ENCODE measurements around the gene KCNE1.
"Not testable (repeated sequence)": the region's sequence is repeated elsewhere in the genome, so short reads cannot be mapped to it uniquely, and the experiment has no call there.

The KCNE1 gene

DNA sequence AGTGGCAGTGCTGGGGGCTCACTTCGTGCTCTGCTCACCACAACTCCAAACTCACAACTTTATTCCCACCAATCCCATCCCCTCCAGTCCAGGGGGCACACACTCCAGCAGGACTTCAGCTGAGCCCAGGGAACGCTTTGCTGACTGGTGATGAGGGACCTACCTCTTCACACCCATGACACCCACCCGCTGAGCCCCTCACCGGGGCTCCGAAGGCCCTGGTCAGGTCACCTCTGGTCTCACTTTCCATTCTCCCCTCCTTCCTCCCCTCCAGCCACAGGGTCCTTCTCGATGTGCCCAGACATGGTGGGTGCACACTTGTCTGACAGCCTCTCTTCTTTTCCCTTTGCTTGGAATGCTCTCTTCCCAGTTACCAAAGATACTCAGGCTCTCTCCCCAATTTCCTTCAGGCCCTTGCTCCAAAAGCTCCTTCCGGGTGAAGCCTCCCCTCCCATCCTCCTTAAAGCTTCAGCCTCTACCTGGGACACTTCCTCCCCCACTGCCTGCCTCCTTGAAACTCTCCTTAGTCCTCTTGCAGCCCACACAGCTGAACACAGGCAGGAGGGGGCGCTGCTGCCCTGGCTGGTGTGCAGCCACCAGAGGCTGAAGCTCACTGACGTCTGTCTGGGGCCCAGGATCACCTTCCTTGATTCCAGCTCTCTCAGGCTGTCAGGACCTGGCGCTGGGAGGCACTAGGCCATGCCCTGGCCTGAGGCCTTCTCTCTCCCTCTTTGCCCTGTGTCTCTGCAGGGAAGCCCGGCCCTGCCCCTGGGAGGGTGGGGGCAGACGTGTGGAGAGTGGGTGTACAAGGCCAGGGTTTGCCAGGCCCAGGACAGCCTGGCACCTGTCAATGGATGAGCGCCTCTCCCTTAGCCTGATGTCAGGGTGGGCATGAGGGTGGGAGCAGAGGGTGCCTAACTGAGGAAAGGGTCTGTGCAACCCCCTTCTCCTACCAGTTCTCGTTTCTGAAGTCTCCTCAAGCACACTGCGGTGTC is 1.6 kb downstream of the KCNE1 start:
- peak; percentile 65 for DNase-seq

DNA sequence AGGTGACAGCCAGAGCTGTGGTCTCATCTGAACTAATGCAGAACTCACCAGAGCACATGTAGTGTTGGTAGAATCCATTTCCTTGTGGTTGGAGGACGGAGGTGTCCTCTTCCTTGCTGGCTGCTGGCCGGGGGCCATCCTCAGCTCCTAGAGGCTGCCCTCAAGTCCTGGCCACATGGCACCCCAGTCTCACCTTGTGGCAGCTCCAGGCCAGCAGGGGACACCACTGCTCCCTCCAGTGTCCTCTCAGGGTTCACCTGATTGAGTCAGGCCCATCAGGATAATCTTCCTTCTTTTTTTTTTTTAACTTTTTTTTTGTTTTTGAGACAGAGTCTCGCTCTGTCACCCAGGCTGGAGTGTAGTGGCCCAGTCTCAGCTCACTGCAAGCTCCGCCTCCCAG is 2.9 kb downstream of the KCNE1 start:
- no peak for DNase-seq

- DNase-seq = no peak
Measured at GRCh38 chr21:34504595-34504994, 7.4 kb downstream of the KCNE1 start.

GRCh38 chr21:34502480-34503106 is 9.4 kb downstream of the KCNE1 start:
- DNase-seq = no peak

- no peak for DNase-seq
Measured at GRCh38 chr21:34501716-34502115, 10.3 kb downstream of the KCNE1 start.

DNA sequence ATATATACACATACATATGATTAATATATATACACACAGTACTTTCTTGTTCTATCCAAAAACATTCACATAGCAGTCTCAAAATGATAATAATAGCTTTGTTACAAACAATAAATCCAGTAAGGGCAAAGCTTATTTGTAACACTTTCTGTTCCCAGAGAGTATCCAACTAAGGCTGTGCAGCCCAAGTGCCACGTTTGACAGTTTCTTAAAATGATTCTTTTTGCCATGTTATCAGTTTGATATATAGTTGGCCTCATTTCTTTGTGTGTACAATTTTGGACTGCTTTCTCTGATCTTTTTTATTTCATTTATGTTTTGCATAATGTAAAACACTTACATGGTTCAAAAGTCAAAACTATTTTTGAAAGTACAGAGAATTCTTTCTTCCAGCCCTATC is 11.8 kb downstream of the KCNE1 start:
- no peak for DNase-seq

DNA sequence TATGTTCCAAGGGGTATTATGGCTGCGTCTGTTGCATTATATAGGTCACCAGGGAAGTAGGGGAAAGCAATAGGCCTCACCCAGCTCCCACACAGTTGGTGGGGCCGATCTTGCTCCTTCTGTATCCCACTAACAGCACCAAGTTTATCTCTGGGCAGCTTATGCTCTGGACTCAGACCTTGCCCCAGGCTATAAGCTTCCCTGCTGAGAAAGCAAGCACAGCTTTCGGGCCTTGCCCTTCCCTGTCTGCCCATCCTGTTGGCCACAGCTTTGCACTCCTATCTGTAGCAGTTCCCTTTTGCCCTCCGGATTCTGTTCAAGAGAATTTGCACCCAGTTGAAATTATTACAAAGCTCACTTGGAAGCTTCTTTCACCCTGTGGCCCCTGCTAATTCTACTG is 12.9 kb downstream of the KCNE1 start:
- no peak for DNase-seq

- DNase-seq = peak; percentile 36
Measured at GRCh38 chr21:34498623-34499022, 13.4 kb downstream of the KCNE1 start.

DNA sequence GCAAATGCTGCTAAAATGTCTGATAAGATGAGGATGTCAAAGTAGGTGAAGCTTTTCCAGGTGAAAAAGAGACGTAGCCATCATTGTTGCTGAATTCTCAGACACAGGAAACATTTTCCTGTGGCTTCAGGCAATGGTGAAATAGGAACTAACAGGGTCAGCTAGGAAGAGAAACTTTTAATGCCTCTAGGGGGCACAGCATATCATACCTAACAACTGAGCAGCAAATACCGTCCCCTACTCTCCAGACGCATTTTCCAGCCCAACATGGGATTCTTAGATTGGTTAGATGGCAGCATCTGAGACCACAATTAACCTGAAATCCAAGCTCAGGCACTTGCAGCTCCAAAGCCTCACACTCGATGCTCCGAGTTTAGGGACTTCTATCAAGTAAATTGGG is 28.2 kb downstream of the KCNE1 start:
- DNase-seq = not testable (repeated sequence)

DNA sequence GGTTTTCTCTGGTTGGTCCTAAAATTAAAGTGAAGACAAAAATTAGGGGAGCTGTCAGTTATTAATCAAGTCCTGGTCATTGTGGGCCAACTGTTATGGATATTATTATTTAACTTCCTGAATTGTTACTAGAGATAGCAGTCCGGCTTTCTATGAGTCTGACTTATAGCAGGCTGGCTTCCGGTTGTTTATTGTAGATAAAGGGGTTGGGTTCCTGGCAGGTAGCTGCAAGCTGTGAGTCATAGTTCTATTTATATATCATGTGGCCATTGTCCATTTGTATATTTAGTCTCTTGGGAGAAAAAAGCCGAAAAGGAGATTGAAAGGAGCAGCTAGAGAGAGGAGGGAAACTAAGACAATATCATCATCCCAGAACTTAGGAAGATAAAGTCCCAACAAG is 28.6 kb downstream of the KCNE1 start:
- DNase-seq = not testable (repeated sequence)

DNA sequence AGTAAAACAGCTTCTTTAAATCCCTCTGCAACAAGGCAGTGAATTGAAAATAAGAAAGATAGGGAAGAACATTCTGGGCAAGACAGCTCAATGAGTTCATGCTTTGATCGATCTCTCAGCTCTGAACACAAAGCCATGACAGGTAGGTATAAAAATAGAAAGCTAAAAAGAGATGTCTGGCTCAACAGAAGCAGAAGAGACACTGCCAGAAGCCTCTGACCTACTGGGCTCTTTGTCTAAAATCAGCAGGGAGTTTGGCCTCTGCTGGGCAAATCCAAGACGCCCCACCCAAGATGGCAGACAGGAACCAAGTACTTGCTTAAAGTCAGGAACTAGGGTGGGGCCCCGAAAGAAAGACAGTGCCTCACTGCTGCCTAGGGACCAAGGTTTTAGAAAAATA is 44.7 kb downstream of the KCNE1 start:
- DNase-seq = not testable (repeated sequence)

DNA sequence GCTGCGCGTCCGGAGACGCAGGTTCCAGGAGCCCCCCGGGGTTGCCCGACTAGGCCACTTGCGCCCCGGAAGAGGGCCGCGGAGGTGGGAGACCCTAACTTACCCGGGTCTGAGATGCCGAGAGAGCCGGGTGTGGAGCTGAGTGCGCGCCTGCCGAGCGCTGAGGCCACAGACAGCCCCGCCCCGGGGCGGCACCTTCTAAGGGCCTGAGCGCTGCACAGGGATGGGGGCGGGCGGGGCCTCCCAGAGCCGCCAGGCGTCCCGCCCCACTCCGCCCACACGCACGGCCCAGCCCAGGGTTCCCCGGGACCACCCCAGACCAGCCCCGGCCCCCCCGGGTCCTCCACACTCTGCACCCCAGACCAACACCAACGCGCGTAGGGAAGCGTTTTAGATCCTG is 52.6 kb downstream of the KCNE1 start:
- not testable (repeated sequence) for DNase-seq

DNA sequence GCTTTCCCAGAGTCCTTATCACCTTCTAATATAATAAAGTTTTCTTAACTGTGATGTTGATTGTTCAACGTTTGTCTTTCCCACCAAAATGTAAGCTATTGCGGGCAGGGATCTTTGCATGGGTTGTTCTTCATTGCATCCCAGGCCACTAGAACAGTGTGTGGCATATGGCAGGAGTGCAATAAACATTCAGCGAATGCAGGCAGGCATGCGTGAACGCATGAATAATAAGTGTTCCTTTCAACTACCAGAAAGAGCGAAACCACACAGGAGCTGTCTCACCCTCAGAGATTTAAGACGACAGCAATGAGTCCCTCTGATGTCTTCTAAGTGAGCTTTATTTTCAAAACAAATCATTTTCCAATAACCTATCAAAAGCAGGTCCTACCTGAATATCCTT is 53.7 kb downstream of the KCNE1 start:
- DNase-seq = not testable (repeated sequence)

DNA sequence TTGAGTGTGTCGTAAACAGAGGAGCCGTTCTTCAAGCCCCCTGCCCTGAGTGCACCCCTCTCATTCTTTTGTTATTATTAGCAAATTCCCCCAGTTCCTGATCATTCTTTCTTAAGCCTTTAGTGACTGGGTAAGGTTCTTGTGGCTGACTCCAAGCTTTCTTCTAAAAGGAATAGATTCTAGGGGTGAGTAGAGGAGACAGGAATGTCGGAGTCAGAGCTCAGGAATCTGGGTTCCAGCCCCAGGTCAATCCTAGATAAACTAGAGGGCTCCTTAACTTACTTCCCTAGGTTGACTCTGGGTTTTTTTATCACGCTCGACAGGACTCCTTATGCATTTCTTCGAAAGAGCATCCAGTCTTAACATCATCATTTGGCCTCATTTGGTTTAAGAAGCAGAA is 55.8 kb downstream of the KCNE1 start:
- DNase-seq = not testable (repeated sequence)

- DNase-seq = not testable (repeated sequence)
Measured at GRCh38 chr21:34455628-34456027, 56.4 kb downstream of the KCNE1 start.

- DNase-seq = not testable (repeated sequence)
Measured at GRCh38 chr21:34447018-34447417, 65.0 kb downstream of the KCNE1 start.

- DNase-seq = not testable (repeated sequence)
Measured at GRCh38 chr21:34443486-34443885, 68.5 kb downstream of the KCNE1 start.

DNA sequence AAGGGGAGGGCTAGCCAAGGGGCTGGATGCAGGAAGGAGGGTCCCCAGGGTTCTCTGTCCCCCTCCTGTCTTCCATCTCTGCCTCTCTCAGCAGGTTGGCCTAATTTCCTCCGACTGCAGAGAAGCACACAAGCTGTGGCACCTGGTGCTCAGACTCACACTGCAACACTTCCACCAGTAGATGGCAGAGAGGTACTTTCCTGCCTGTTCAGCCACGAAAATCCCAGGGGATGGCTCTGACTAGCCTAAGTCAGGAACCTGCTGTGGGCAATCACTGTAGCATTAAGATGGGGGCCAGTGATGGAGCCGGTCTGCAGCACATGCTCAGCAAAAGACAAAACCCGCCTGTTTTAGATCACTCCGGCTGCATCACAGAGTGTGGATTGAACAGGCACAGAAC is 82.3 kb downstream of the KCNE1 start:
- DNase-seq = not testable (repeated sequence)

- DNase-seq = not testable (repeated sequence)
Measured at GRCh38 chr21:34428441-34428840, 83.6 kb downstream of the KCNE1 start.

DNA sequence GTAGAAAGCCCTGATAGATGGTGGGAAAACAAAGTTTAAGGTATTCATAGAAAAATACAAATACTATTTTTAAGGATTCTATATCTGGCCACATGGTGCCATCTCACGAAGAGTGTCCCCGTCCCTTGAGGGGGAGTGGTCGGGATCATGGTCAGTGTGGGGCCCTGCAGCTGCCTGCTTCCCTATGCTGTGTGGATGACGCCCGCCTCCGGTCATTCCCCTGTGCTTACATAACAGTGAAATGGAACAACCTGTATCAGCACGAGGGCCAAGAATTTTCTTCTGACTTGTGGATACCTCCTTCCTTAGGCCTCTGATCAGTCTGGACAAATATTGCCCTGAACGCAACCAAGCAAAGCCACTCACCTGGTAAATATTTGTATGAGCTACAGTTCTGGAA is 84.7 kb downstream of the KCNE1 start:
- DNase-seq = not testable (repeated sequence)

- DNase-seq = not testable (repeated sequence)
Measured at GRCh38 chr21:34423805-34424204, 88.2 kb downstream of the KCNE1 start, which contains the start of gene SMIM34. SMIM34 (minus strand) TSS chr21:34423951; CDS start chr21:34423839, 112 bp downstream.

GRCh38 chr21:34417448-34418077 is 94.4 kb downstream of the KCNE1 start:
- not testable (repeated sequence) for DNase-seq

DNA sequence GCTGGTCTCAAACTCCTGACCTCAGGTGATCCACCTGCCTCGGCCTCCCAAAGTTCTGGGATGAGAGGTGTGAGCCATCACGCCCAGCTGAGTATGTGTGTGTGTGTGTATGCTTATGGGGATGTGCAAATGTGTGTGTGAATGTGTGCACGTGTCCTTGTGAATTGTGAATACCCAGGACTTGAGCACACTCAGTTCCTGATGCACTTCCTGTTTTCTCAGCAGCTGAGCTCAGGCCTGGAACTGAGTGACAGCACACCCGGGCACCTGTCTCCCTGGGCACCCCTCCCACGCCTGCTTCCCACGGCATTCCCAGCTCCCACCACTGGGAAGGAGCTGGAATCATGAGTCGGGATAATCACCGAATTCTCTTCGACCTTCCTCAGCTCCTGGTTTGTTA is 104.7 kb downstream of the KCNE1 start:
- DNase-seq = not testable (repeated sequence)

Measured in HCEC 1CT (cell line).